CD4-positive, alpha-beta T cell (primary cell): Measurements from ENCODE around the gene WWC2. TPM values are rescaled to one million over a fixed set of nuclear protein-coding genes. Genes with fewer than 3 reads are reported as not detected.

Source experiments
- ATAC-seq: fragments of 200-7000 bp; cut with Tn5 transposase; one replicate; pipeline ENCODE4 v1.10.0; 2022; ENCODE audit warnings: mild to moderate bottlenecking; ENCODE audit not compliant: poor library complexity
- CTCF ChIA-PET: fragments of 350-600 bp; sonication (Branson Sonifier 250); formaldehyde crosslinking; loops from one replicate; lab custom pipeline; 2021; ENCODE audit warnings: antibody characterized with exemption, inconsistent platforms; lab: Charles Lee
- POLR2A ChIA-PET: fragments of 350-600 bp; sonication (Branson Sonifier 250); formaldehyde crosslinking; loops from one replicate; lab custom pipeline; 2021; ENCODE audit warnings: antibody characterized with exemption, inconsistent platforms; lab: Charles Lee
- DNase-seq, 14 experiments: peaks; one replicate each; pipeline ENCODE4 v3.0.0-alpha.2; 2013 to 2020; ENCODE audit warnings: mixed read lengths in 2 of 14
- H3K27ac ChIP-seq, 2 donors: one replicate each; pipeline versions ENCODE4 v1.5.1 to v1.7.0; 2013; ENCODE audit warnings: low read length in 2 of 2, low read depth in 1 of 2, mild to moderate bottlenecking in 1 of 2
- H3K27me3 ChIP-seq, 2 experiments: 1 replicate in 1 of 2; 2 replicates in 1 of 2; pipeline versions ENCODE4 v1.6.1 to v1.7.0; 2013; ENCODE audit warnings: low read length in 2 of 2, control low read depth in 1 of 2, mild to moderate bottlenecking in 1 of 2, moderate library complexity in 1 of 2; ENCODE audit not compliant: insufficient read depth in 2 of 2, control insufficient read depth in 1 of 2
- H3K36me3 ChIP-seq: one replicate; pipeline ENCODE4 v1.6.1; 2013; ENCODE audit warnings: low read length, control low read depth; ENCODE audit not compliant: insufficient read depth
- H3K4me1 ChIP-seq: one replicate; pipeline ENCODE4 v1.6.1; 2013; ENCODE audit warnings: low read length, control low read depth; ENCODE audit not compliant: insufficient read depth
- H3K4me3 ChIP-seq: one replicate; pipeline ENCODE4 v1.5.1; 2013; ENCODE audit warnings: mild to moderate bottlenecking, low read length, moderate library complexity
- H3K9me3 ChIP-seq, 2 experiments: 1 replicate in 1 of 2; 2 replicates in 1 of 2; pipeline versions ENCODE4 v1.6.1 to v1.7.0; 2013; ENCODE audit warnings: low read length in 2 of 2, mild to moderate bottlenecking in 2 of 2, control low read depth in 1 of 2, moderate library complexity in 1 of 2; ENCODE audit not compliant: control insufficient read depth in 1 of 2, insufficient read depth in 1 of 2
- H3K27ac Mint-ChIP-seq: one replicate; pipeline ENCODE4 v1.8.0; 2020; ENCODE audit warnings: mixed read lengths
- H3K27me3 Mint-ChIP-seq: one replicate; pipeline ENCODE4 v1.8.0; 2021; ENCODE audit warnings: mixed read lengths
- H3K36me3 Mint-ChIP-seq: one replicate; pipeline ENCODE4 v1.8.0; 2021; ENCODE audit warnings: low read depth, mixed read lengths
- H3K4me1 Mint-ChIP-seq: one replicate; pipeline ENCODE4 v1.8.0; 2021; ENCODE audit warnings: low read depth, mixed read lengths
- H3K4me3 Mint-ChIP-seq: one replicate; pipeline ENCODE4 v1.8.0; 2020; ENCODE audit warnings: mild to moderate bottlenecking, mixed read lengths
- H3K9me3 Mint-ChIP-seq: one replicate; pipeline ENCODE4 v1.8.0; 2020; ENCODE audit warnings: mixed read lengths
- intact Hi-C, 2 experiments: fragments of 100-400 bp; cut with DNase I in 1 of 2; cut with micrococcal nuclease in 1 of 2; formaldehyde crosslinking; loops; one replicate each; pipeline versions ENCODE4 v1.15.1 to v1.9.0; 2023 to 2025; cut with DNase I, micrococcal nuclease
- total RNA-seq, 174 experiments: library from RNA in 2 of 174; stranded (reverse) in 2 of 174; gene quantifications; one replicate each; pipeline ENCODE4 v1.2.3 and lab custom pipeline; 2021 to 2026
- TF ChIP-seq, protein P1 (sequence below): fragments of 200-600 bp; IDR thresholded peaks from one replicate; pipeline ENCODE4 v1.8.0; 2022; ENCODE audit warnings: antibody characterized with exemption, mild to moderate bottlenecking

The WWC2 gene
- total RNA-seq, 2 experiments from 2014 or later = 4.1 to 4.9 TPM

DNA sequence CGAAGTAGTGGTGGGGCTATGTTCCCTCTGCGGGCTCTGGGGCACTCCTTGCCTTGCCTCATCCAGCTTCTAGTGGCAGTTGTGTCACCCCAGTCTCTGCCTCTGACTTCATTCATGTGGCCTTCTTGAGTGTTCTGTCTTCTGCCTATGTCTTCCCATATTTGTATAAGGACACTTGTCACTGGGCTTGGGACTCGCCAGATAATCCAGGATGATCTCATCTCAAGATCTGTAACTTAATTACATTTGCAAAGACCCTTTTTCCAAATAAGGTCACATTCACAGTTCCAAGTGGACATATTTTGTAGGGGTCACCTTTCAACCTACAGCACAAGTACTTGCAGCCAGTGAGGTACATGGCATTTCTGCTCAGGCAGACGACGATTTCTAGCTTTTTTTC is 253.5 kb downstream of the WWC2 start:
- H3K27me3 Mint-ChIP-seq = peaks cover 49% of the 10 kb centered on the region
- Histone ChIP-seq H3K36me3 (no peaks in the 10 kb centered on the region), H3K4me3 (no peak overlapping the region), H3K27me3 (peaks cover 3 to 13% of the 10 kb centered on the region in 2 experiments), H3K9me3 (no peaks in the 10 kb centered on the region), H3K27ac (no peak overlapping the region), H3K4me1 (no peaks in the 10 kb centered on the region)
- no peaks in the 10 kb centered on the region for H3K9me3 Mint-ChIP-seq
- no peaks in the 10 kb centered on the region for H3K4me1 Mint-ChIP-seq
- no peaks in the 10 kb centered on the region for H3K36me3 Mint-ChIP-seq
- POLR2A ChIA-PET = no interaction called here
- no peak overlapping the region for H3K4me3 Mint-ChIP-seq
- DNase-seq (no peak), ATAC-seq (no peak)
- intact Hi-C loops = no loop called here
- no peak overlapping the region for H3K27ac Mint-ChIP-seq
- TF ChIP-seq, protein P1, sequence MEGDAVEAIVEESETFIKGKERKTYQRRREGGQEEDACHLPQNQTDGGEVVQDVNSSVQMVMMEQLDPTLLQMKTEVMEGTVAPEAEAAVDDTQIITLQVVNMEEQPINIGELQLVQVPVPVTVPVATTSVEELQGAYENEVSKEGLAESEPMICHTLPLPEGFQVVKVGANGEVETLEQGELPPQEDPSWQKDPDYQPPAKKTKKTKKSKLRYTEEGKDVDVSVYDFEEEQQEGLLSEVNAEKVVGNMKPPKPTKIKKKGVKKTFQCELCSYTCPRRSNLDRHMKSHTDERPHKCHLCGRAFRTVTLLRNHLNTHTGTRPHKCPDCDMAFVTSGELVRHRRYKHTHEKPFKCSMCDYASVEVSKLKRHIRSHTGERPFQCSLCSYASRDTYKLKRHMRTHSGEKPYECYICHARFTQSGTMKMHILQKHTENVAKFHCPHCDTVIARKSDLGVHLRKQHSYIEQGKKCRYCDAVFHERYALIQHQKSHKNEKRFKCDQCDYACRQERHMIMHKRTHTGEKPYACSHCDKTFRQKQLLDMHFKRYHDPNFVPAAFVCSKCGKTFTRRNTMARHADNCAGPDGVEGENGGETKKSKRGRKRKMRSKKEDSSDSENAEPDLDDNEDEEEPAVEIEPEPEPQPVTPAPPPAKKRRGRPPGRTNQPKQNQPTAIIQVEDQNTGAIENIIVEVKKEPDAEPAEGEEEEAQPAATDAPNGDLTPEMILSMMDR = no peak
- CTCF ChIA-PET = no interaction called here

DNA sequence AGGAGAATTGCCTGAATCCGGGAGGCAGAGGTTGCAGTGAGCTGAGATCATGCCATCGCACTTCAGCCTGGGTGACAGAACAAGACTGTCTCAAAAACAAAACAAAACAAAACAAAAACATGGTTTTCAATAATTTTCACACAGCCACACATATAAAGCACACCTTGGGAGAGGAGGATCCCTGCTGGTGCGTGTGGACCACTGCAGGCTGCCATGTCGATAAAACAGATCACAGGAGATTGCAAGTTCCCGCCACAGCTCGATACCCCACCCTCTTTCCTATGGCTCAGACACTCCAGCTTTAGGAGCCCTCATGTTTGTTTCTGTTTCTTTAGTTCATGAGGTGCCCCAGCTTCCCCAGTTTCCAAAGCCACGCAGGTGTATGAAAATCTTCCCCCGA is 254.5 kb downstream of the WWC2 start:
- DNase-seq = no peak
- no peak overlapping the region for H3K4me3 Mint-ChIP-seq
- H3K27ac Mint-ChIP-seq = no peak overlapping the region
- H3K4me1 Mint-ChIP-seq = no peaks in the 10 kb centered on the region
- peaks cover 46% of the 10 kb centered on the region for H3K27me3 Mint-ChIP-seq
- H3K36me3 Mint-ChIP-seq = no peaks in the 10 kb centered on the region
- H3K27ac ChIP-seq = no peak overlapping the region
- CTCF ChIA-PET = no interaction called here
- no peaks in the 10 kb centered on the region for H3K36me3 ChIP-seq
- no peaks in the 10 kb centered on the region for H3K4me1 ChIP-seq
- no peaks in the 10 kb centered on the region for H3K9me3 Mint-ChIP-seq
- no peak overlapping the region for H3K4me3 ChIP-seq
- peaks cover 3 to 4% of the 10 kb centered on the region in 2 experiments for H3K27me3 ChIP-seq
- no peak for ATAC-seq
- TF ChIP-seq, protein P1 = no peak
- intact Hi-C loops = no loop called here
- POLR2A ChIA-PET = no interaction called here
- H3K9me3 ChIP-seq = no peaks in the 10 kb centered on the region

DNA sequence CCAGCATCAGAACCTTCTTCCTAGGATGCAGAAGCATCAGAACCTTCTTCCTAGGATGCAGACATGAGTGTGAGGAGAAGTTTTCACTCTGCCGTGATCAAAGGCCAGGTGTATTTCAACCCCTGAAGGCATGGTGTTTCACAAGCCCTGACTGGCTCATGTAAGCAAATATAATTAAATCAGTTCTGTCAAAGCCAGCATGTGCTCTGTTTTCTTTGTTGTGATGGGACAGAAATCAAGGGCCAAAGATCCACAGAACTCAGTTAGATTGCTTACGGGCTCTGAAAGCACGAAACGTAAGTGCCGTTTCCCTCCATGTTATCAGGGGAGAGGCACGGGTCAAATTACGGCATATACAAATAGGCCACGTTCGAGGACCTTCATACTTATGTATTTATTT is 255.2 kb downstream of the WWC2 start:
- Histone ChIP-seq H3K4me3 (no peak overlapping the region), H3K4me1 (no peaks in the 10 kb centered on the region), H3K36me3 (no peaks in the 10 kb centered on the region), H3K27me3 (peaks cover 2 to 3% of the 10 kb centered on the region in 2 experiments), H3K9me3 (no peaks in the 10 kb centered on the region), H3K27ac (no peak overlapping the region)
- intact Hi-C loops = no loop called here
- no peaks in the 10 kb centered on the region for H3K4me1 Mint-ChIP-seq
- TF ChIP-seq, protein P1 = no peak
- no peaks in the 10 kb centered on the region for H3K36me3 Mint-ChIP-seq
- peaks cover 39% of the 10 kb centered on the region for H3K27me3 Mint-ChIP-seq
- ChIA-PET POLR2A (no interaction called here), CTCF (no interaction called here)
- no peaks in the 10 kb centered on the region for H3K9me3 Mint-ChIP-seq
- DNase-seq (no peak), ATAC-seq (no peak)
- H3K4me3 Mint-ChIP-seq = no peak overlapping the region
- no peak overlapping the region for H3K27ac Mint-ChIP-seq
